GM12878 (cell line): ENCODE data around the gene NAAA. TPM values are rescaled to one million over a fixed set of nuclear protein-coding genes. Genes with fewer than 3 reads are reported as not detected.

Source experiments
- ATAC-seq: fragments of 200-7000 bp; cut with Tn5 transposase; 3 replicates; pipeline ENCODE4 v1.9.1; 2020; ENCODE audit warnings: mild to moderate bottlenecking, moderate library complexity
- BruUV-seq: library from RNA; stranded (reverse); fragments of 400-500 nt; replicated peaks from 2 replicates; lab custom pipeline; 2021; lab: Mats Ljungman, UMichigan
- CTCF ChIA-PET: fragments of 300-600 bp; sonication (Branson Sonifier 250); formaldehyde crosslinking; extraction: SDS; loops from one replicate; lab custom pipeline; 2021; ENCODE audit warnings: inconsistent platforms; lab: Yijun Ruan, JAX
- POLR2A ChIA-PET: fragments of 350-600 bp; formaldehyde crosslinking; extraction: SDS; loops from one replicate; lab custom pipeline; 2021; ENCODE audit warnings: inconsistent platforms; lab: Charles Lee
- RAD21 ChIA-PET: fragments of 300-600 bp; sonication (Branson Sonifier 250); formaldehyde crosslinking; loops from one replicate; lab custom pipeline; 2023; ENCODE audit warnings: antibody characterized with exemption; ENCODE audit not compliant: unreplicated experiment; lab: Charles Lee
- SMC1A ChIA-PET: fragments of 300-600 bp; sonication (Branson Sonifier 250); formaldehyde crosslinking; loops from one replicate; lab custom pipeline; 2023; ENCODE audit not compliant: unreplicated experiment, uncharacterized antibody; lab: Charles Lee
- DNase-seq: peaks from one replicate; pipeline ENCODE4 v3.0.0-alpha.2; 2011; ENCODE audit warnings: low read depth, low spot score
- FAIRE-seq: peaks from 3 replicates; lab custom pipeline; 2011; peaks lifted over from hg19 to GRCh38; lab: Jason Lieb, UNC
- H2AFZ ChIP-seq: 2 replicates; pipeline ENCODE4 v1.6.0; 2011; ENCODE audit warnings: low read depth, low read length, control low read depth; ENCODE audit not compliant: control insufficient read depth
- H3K27ac ChIP-seq: 2 replicates; pipeline ENCODE4 v1.5.1; 2011; ENCODE audit warnings: control low read depth; ENCODE audit not compliant: control insufficient read depth, insufficient read depth
- H3K27me3 ChIP-seq, 2 experiments: replicated peaks in 1 of 2; 2 replicates each; pipeline versions ENCODE4 v1.6.0 to v1.6.1; 2011; ENCODE audit warnings: low read length in 1 of 2; ENCODE audit not compliant: control insufficient read depth in 2 of 2, insufficient read depth in 2 of 2
- H3K36me3 ChIP-seq, 2 experiments: 2 replicates each; pipeline ENCODE4 v1.5.1; 2011; ENCODE audit warnings: low read length in 1 of 2; ENCODE audit not compliant: control insufficient read depth in 2 of 2, insufficient read depth in 2 of 2
- H3K4me1 ChIP-seq: 2 replicates; pipeline ENCODE4 v1.6.1; 2011; ENCODE audit warnings: mild to moderate bottlenecking, low read length, moderate library complexity, mixed read lengths; ENCODE audit not compliant: control insufficient read depth, insufficient read depth
- H3K4me2 ChIP-seq: 2 replicates; pipeline ENCODE4 v1.6.0; 2011; ENCODE audit warnings: control low read depth; ENCODE audit not compliant: control insufficient read depth, insufficient read depth
- H3K4me3 ChIP-seq: fragments of 200-600 bp; sonication (generic); 2 replicates; pipeline ENCODE4 v1.5.1; 2016
- H3K79me2 ChIP-seq: 2 replicates; pipeline ENCODE4 v1.6.0; 2011; ENCODE audit warnings: low read length; ENCODE audit not compliant: control insufficient read depth, insufficient read depth
- H3K9ac ChIP-seq: 2 replicates; pipeline ENCODE4 v1.8.0; 2011; ENCODE audit warnings: low read length, control low read depth, mixed read lengths; ENCODE audit not compliant: control insufficient read depth, insufficient read depth
- H3K9me3 ChIP-seq: replicated peaks from 3 replicates; pipeline ENCODE4 v1.5.1; 2011; ENCODE audit warnings: mild to moderate bottlenecking, low read length; ENCODE audit not compliant: control insufficient read depth, insufficient read depth
- H4K20me1 ChIP-seq: 2 replicates; pipeline ENCODE4 v1.6.0; 2011; ENCODE audit not compliant: control insufficient read depth, insufficient read depth
- BMI1 ChIP-seq: fragments of 450-650 bp; IDR thresholded peaks from 2 replicates; pipeline ENCODE4 v1.6.1; 2016; ENCODE audit warnings: mild to moderate bottlenecking, moderate library complexity, borderline replicate concordance
- CHD4 ChIP-seq: fragments of 200-600 bp; sonication (generic); IDR thresholded peaks from 2 replicates; pipeline ENCODE4 v1.6.1; 2016; ENCODE audit warnings: mild to moderate bottlenecking
- HDGF ChIP-seq: fragments of 450-650 bp; IDR thresholded peaks from 2 replicates; pipeline ENCODE4 v1.6.1; 2016; ENCODE audit warnings: antibody characterized with exemption
- IRF4 ChIP-seq: IDR thresholded peaks from 2 replicates; pipeline ENCODE4 v1.6.1; 2011; ENCODE audit warnings: low read depth, low read length
- KDM1A ChIP-seq: fragments of 200-600 bp; sonication (generic); IDR thresholded peaks from 2 replicates; pipeline ENCODE4 v1.6.1; 2016; ENCODE audit warnings: borderline replicate concordance
- MEF2B ChIP-seq: fragments of 450-650 bp; IDR thresholded peaks from 2 replicates; pipeline ENCODE4 v1.6.1; 2018; ENCODE audit warnings: mild to moderate bottlenecking, moderate library complexity; ENCODE audit not compliant: partially characterized antibody, poor library complexity, severe bottlenecking
- PAX5 ChIP-seq: IDR thresholded peaks from 2 replicates; pipeline ENCODE4 v1.6.1; 2011; ENCODE audit warnings: low read depth, low read length, borderline replicate concordance
- SIX5 ChIP-seq: IDR thresholded peaks from 2 replicates; pipeline ENCODE4 v1.6.1; 2011; ENCODE audit warnings: mild to moderate bottlenecking, low read depth, low read length, moderate library complexity; ENCODE audit not compliant: severe bottlenecking
- SPI1 ChIP-seq: IDR thresholded peaks from 2 replicates; pipeline ENCODE4 v1.6.1; 2011; ENCODE audit warnings: low read depth, mild to moderate bottlenecking, low read length, moderate library complexity, borderline replicate concordance; ENCODE audit not compliant: insufficient read depth
- SUPT20H ChIP-seq: IDR thresholded peaks from 2 replicates; pipeline ENCODE4 v1.6.1; 2011; ENCODE audit warnings: low read depth, mild to moderate bottlenecking, low read length, moderate library complexity, borderline replicate concordance; ENCODE audit not compliant: control insufficient read depth
- ZNF622 ChIP-seq: fragments of 450-650 bp; IDR thresholded peaks from 2 replicates; pipeline ENCODE4 v1.6.1; 2017; ENCODE audit warnings: mild to moderate bottlenecking, inconsistent platforms
- WGBS: methylation state at CpG from one replicate; pipeline ENCODE4 v1.1.6; 2016; ENCODE audit warnings: low lambda C conversion rate; ENCODE audit not compliant: insufficient replicate concordance, insufficient coverage; ENCODE audit errors: missing lambda C conversion rate; 5-methylcytosine and 5-hydroxymethylcytosine counted together
- in situ Hi-C: fragments of 300-500 bp; cut with MboI; formaldehyde crosslinking; loops from 9 replicates; pipeline ENCODE4 v1.14.3; 2018; ENCODE audit warnings: mixed read lengths
- intact Hi-C: fragments of 100-400 bp; cut with micrococcal nuclease; formaldehyde crosslinking; loops from one replicate; pipeline ENCODE4 v1.14.2; 2022; ENCODE audit not compliant: unreplicated experiment
- polyA plus RNA-seq, 11 experiments: library from polyadenylated mRNA; depleted of rRNA in 4 of 11; unstranded in 6 of 11; stranded (reverse) in 5 of 11; fragments of >200 nt; fragmentation: Nextera tagmentation in 4 of 11; fragmentation: Illumina TruSeq in 1 of 11; extraction: Ambion mirVana in 4 of 11; extraction: Trizol in 1 of 11; gene quantifications; 1 replicate in 1 of 11; 2 replicates in 10 of 11; pipeline versions ENCODE4 v1.2.1 to v1.2.3, GENCODE V29; 2011 to 2016; ENCODE audit warnings: inconsistent platforms in 2 of 11, missing spikeins in 2 of 11, low read depth in 1 of 11
- total RNA-seq, 4 experiments: library from RNA; depleted of rRNA in 3 of 4; stranded (reverse); fragments of >200 nt in 3 of 4; fragmentation: Illumina TruSeq in 1 of 4; extraction: Trizol in 1 of 4; gene quantifications; 2 replicates each; pipeline versions ENCODE4 v1.2.1 to v1.2.3, GENCODE V29; 2013 to 2021
- TF ChIP-seq, protein P1 (sequence below): fragments of 450-650 bp; IDR thresholded peaks from 2 replicates; pipeline ENCODE4 v1.6.1; 2017; ENCODE audit warnings: mild to moderate bottlenecking, moderate library complexity
- TF ChIP-seq, protein P2 (sequence below): fragments of 450-650 bp; formaldehyde crosslinking; IDR thresholded peaks from 2 replicates; pipeline ENCODE4 v1.4.0; 2022; ENCODE audit warnings: mild to moderate bottlenecking, moderate library complexity
- TF ChIP-seq, protein P3 (sequence below): IDR thresholded peaks from 2 replicates; pipeline ENCODE4 v1.6.1; 2011; ENCODE audit warnings: borderline replicate concordance, low read depth, mild to moderate bottlenecking, moderate library complexity, low read length; ENCODE audit not compliant: insufficient read depth, poor library complexity, severe bottlenecking
- TF ChIP-seq, protein P4 (sequence below): fragments of 450-650 bp; IDR thresholded peaks from 2 replicates; pipeline ENCODE4 v1.6.1; 2016; ENCODE audit warnings: mild to moderate bottlenecking

Gene NAAA
- total and polyA plus RNA-seq, 10 of the 15 experiments (the other 5 are each of a cell fraction or from before 2014, with no cell fraction given) = 0.60 to 4.9 (median 2.6) TPM

DNA sequence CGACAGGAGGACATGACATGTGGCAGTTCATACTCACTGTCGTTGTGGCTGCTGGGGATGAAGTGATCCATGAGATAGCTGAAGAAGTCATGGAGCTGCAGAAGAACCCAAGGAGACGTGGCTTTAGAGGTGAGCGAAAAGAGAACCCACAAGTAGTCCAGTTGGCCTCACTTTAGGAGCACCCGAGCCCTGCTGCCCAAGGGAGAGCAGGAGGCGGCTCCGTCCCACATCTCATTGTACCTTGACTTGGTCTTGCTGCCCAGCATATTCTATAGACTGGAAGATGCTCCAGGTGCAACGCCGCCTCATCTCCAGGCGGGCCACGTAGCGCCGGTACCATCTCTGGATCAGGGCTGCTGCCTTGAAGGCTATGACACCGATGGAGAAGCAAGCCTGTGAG is 49.2 kb downstream of the NAAA start:
- in situ Hi-C loops (no loop called here), intact Hi-C loops (loop anchor here (5.0 kb wide), 1 partner anchor 176 kb away; no protein-coding TSS in a partner anchor)
- 59% methylated on average over 14 of the region's 14 CpGs for WGBS
- FAIRE-seq = no peak
- H4K20me1 ChIP-seq = no peaks in the 10 kb centered on the region
- H3K4me2 ChIP-seq = no peak overlapping the region
- H3K79me2 ChIP-seq = no peaks in the 10 kb centered on the region
- SMC1A ChIA-PET = no interaction called here
- no peak overlapping the region for H2AFZ ChIP-seq
- H3K9me3 ChIP-seq = no peaks in the 10 kb centered on the region
- no peak overlapping the region for H3K4me3 ChIP-seq
- no peak overlapping the region for H3K9ac ChIP-seq
- no peaks in the 10 kb centered on the region for H3K4me1 ChIP-seq
- no peaks in the 10 kb centered on the region for H3K27me3 ChIP-seq
- CTCF ChIA-PET = no interaction called here
- ATAC-seq = no peak
- H3K36me3 ChIP-seq = no peaks in the 10 kb centered on the region
- no peak for DNase-seq
- no peak overlapping the region for H3K27ac ChIP-seq
- POLR2A ChIA-PET = interaction anchor here (0.5 kb wide), 1 partner anchor 285 kb away, joined by 4 read pairs; no protein-coding TSS in a partner anchor
- no TSS peak for BruUV-seq
- RAD21 ChIA-PET = no interaction called here
- TF ChIP-seq PAX5 (no peak), HDGF (no peak), KDM1A (no peak), SIX5 (no peak), IRF4 (no peak), BMI1 (no peak), CHD4 (no peak), MEF2B (no peak), SPI1 (no peak), ZNF622 (no peak), SUPT20H (no peak)
- TF ChIP-seq, protein P1, sequence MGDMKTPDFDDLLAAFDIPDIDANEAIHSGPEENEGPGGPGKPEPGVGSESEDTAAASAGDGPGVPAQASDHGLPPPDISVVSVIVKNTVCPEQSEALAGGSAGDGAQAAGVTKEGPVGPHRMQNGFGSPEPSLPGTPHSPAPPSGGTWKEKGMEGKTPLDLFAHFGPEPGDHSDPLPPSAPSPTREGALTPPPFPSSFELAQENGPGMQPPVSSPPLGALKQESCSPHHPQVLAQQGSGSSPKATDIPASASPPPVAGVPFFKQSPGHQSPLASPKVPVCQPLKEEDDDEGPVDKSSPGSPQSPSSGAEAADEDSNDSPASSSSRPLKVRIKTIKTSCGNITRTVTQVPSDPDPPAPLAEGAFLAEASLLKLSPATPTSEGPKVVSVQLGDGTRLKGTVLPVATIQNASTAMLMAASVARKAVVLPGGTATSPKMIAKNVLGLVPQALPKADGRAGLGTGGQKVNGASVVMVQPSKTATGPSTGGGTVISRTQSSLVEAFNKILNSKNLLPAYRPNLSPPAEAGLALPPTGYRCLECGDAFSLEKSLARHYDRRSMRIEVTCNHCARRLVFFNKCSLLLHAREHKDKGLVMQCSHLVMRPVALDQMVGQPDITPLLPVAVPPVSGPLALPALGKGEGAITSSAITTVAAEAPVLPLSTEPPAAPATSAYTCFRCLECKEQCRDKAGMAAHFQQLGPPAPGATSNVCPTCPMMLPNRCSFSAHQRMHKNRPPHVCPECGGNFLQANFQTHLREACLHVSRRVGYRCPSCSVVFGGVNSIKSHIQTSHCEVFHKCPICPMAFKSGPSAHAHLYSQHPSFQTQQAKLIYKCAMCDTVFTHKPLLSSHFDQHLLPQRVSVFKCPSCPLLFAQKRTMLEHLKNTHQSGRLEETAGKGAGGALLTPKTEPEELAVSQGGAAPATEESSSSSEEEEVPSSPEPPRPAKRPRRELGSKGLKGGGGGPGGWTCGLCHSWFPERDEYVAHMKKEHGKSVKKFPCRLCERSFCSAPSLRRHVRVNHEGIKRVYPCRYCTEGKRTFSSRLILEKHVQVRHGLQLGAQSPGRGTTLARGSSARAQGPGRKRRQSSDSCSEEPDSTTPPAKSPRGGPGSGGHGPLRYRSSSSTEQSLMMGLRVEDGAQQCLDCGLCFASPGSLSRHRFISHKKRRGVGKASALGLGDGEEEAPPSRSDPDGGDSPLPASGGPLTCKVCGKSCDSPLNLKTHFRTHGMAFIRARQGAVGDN = no peak
- TF ChIP-seq, protein P2, sequence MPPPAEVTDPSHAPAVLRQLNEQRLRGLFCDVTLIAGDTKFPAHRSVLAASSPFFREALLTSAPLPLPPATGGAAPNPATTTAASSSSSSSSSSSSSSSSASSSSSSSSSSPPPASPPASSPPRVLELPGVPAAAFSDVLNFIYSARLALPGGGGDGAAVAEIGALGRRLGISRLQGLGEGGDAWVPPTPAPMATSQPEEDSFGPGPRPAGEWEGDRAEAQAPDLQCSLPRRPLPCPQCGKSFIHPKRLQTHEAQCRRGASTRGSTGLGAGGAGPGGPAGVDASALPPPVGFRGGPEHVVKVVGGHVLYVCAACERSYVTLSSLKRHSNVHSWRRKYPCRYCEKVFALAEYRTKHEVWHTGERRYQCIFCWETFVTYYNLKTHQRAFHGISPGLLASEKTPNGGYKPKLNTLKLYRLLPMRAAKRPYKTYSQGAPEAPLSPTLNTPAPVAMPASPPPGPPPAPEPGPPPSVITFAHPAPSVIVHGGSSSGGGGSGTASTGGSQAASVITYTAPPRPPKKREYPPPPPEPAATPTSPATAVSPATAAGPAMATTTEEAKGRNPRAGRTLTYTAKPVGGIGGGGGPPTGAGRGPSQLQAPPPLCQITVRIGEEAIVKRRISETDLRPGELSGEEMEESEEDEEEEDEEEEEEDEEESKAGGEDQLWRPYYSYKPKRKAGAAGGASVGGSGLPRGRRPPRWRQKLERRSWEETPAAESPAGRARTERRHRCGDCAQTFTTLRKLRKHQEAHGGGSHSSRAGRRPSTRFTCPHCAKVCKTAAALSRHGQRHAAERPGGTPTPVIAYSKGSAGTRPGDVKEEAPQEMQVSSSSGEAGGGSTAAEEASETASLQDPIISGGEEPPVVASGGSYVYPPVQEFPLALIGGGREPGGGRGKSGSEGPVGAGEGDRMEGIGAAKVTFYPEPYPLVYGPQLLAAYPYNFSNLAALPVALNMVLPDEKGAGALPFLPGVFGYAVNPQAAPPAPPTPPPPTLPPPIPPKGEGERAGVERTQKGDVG = no peak
- TF ChIP-seq, protein P3, sequence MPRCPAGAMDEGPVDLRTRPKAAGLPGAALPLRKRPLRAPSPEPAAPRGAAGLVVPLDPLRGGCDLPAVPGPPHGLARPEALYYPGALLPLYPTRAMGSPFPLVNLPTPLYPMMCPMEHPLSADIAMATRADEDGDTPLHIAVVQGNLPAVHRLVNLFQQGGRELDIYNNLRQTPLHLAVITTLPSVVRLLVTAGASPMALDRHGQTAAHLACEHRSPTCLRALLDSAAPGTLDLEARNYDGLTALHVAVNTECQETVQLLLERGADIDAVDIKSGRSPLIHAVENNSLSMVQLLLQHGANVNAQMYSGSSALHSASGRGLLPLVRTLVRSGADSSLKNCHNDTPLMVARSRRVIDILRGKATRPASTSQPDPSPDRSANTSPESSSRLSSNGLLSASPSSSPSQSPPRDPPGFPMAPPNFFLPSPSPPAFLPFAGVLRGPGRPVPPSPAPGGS = no peak
- TF ChIP-seq, protein P4, sequence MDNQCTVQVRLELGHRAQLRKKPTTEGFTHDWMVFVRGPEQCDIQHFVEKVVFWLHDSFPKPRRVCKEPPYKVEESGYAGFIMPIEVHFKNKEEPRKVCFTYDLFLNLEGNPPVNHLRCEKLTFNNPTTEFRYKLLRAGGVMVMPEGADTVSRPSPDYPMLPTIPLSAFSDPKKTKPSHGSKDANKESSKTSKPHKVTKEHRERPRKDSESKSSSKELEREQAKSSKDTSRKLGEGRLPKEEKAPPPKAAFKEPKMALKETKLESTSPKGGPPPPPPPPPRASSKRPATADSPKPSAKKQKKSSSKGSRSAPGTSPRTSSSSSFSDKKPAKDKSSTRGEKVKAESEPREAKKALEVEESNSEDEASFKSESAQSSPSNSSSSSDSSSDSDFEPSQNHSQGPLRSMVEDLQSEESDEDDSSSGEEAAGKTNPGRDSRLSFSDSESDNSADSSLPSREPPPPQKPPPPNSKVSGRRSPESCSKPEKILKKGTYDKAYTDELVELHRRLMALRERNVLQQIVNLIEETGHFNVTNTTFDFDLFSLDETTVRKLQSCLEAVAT = no peak
